Fibroblast of skin of left biceps (primary cell): ENCODE data around the gene TRIO.
"Not testable (repeated sequence)": the region's sequence is repeated elsewhere in the genome, so short reads cannot be mapped to it uniquely, and the experiment has no call there.

Source experiments
- DNase-seq, 2 experiments: peaks; one replicate each; pipeline ENCODE4 v3.0.0-alpha.2; 2013; ENCODE audit warnings: low read depth in 2 of 2

The TRIO gene

DNA sequence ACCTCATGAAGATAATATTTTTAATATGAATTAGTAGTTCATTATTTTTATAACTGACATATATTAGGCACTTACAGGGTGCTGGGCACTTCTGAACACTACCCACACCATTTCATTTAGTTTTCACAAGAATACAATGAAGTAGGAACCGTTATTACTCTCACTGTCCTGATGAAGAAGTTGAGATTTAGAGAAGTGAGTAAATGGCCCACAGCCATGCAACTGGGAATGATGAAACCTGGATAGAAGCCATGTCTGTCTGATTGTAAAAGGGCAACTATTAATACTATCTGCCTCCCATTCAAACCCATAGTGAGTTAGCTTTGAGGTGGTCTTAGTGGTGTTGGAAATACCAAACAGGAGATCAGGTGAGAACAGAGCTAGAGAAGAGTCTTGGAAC, 408.9 kb downstream of the TRIO start:
- no peak for DNase-seq

DNA sequence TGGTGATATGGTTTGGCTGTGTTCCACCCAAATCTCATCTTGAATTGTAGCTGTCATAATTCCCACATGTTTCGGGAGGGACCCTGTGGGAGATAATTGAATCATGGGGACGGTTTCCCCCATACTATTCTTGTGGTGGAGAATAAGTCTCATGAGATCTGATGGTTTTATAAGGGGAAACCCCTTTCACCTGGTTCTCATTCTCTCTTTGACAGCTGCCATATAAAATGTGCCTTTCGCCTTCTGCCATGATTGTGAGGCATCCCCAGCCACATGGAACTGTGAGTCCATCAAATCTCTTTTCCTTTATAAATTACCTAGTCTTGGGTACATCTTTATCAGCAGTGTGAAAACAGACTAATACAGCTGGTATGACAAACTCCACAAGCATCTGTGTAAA, 411.1 kb downstream of the TRIO start:
- DNase-seq: not testable (repeated sequence)

DNA sequence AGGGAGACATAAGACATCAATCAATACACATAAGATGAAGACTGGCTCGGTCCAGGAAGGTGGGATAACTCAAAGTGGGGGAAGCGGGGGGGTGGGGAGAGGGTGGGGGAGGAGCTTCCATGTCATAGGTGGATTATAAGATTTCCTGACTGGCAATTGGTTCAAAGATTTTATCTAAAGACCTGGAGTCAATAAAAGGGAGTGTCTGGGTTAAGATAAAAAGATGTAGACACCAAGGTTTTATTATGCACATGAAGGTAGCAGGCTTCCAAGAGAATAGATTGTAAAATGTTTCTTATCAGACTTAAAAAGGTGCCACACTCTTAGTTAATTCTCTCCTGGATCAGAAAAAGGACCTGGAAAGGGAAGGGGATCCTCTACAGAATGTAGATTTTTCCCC, 412.9 kb downstream of the TRIO start:
- DNase-seq: no peak

DNA sequence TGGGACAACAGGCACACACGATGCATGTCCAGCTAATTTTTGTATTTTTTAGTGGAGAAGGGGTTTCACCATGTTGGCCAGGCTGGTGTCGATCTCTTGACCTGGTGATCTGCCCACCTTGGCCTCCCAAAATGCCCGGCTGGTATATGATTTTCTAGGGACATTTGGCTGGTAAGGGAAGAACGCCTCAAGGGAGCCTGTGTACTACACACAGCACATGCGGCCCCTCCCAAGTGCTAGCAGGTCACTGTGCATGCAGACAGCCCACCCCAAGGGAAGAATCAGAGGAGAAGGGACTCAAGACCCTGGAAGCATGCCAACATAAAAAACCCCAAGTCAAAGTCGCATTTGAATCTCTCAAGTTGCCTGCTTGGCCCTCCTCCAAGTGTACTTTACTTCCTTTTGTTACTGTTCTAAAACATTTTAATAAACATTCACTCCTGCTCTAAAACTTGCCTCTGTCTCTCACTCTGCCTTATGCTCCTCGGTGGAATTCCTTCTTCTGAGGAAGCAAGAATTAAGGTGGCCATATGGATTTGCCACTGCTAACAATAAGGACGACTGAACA, 414.1 kb downstream of the TRIO start:
- no peak for DNase-seq

DNA sequence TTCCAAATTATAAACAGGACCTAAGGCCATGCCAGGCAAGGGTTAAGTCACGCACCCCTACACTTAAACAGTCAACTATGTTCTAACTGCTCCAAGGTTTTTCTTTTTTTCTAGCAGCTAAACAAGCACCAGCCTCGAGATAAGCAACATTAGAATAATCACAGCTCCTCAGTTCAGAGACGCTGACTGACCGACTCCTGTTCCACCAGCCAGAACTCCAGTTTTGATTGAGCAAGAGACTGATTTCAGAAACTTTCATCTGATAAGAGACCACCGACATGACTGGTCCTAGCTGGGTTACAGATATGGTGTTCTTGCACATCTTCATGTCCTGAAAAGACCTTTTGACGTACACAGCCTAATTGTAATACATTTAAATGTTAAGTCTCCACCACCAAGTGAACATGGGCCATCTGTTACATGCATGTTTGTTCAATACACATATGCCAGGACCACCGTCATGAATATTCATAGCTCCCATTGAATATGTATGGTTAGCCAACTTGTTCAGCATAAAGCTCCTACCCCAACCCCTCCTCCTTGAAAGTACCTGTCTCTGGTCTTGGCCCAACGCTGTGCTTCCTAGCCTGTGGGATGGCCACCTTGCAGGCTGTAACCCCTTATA, 414.8 kb downstream of the TRIO start:
- no peak for DNase-seq
